Measurements from ENCODE around the gene SUMO4.

SUMO4 gene

GRCh38 chr6:149359440-149359839 lies 40.6 kb upstream of the SUMO4 start:
- TF ChIP-seq OSR1 (CRISPR knock-in tag; IDR thresholded peaks at IDR 0.05), result no peak
- TF ChIP-seq SNAI2 (CRISPR knock-in tag; IDR thresholded peaks at IDR 0.05), result no peak
- no peak for TF ChIP-seq ZC3H10 (CRISPR knock-in tag; IDR thresholded peaks at IDR 0.05)
- no peak for TF ChIP-seq POU6F1 (CRISPR knock-in tag; IDR thresholded peaks at IDR 0.05; ENCODE audit: borderline replicate concordance, low read depth)
- TF ChIP-seq ZFP30 (CRISPR knock-in tag; IDR thresholded peaks at IDR 0.05), result no peak
- ATAC-seq, result no peak

GRCh38 chr6:149360536-149360935 lies 39.5 kb upstream of the SUMO4 start:
- no peak for ATAC-seq
- TF ChIP-seq ZFP30 (CRISPR knock-in tag; IDR thresholded peaks at IDR 0.05) (no peak), ZC3H10 (CRISPR knock-in tag; IDR thresholded peaks at IDR 0.05) (no peak), ZNF565 (CRISPR knock-in tag; conservative IDR thresholded peaks at IDR 0.05; ENCODE audit: low read depth) (no peak), TCF4 (CRISPR knock-in tag; IDR thresholded peaks at IDR 0.05; ENCODE audit: borderline replicate concordance) (no peak), CSDC2 (CRISPR knock-in tag; IDR thresholded peaks at IDR 0.05) (no peak), TOX (CRISPR knock-in tag; IDR thresholded peaks at IDR 0.05; ENCODE audit: borderline replicate concordance) (no peak), ZNF8 (CRISPR knock-in tag; IDR thresholded peaks at IDR 0.05) (no peak), PATZ1 (CRISPR knock-in tag; IDR thresholded peaks at IDR 0.05; ENCODE audit: borderline replicate concordance) (no peak), OSR1 (CRISPR knock-in tag; IDR thresholded peaks at IDR 0.05) (no peak), ZFP3 (CRISPR knock-in tag; IDR thresholded peaks at IDR 0.05) (no peak), ARNTL (CRISPR knock-in tag; IDR thresholded peaks at IDR 0.05; ENCODE audit: borderline replicate concordance, low read depth) (no peak), BACH2 (CRISPR knock-in tag; IDR thresholded peaks at IDR 0.05; ENCODE audit: borderline replicate concordance) (no peak), SNAI2 (CRISPR knock-in tag; IDR thresholded peaks at IDR 0.05) (no peak), POU6F1 (CRISPR knock-in tag; IDR thresholded peaks at IDR 0.05; ENCODE audit: borderline replicate concordance, low read depth) (no peak), RARB (CRISPR knock-in tag; IDR thresholded peaks at IDR 0.05) (no peak), PPARA (CRISPR knock-in tag; IDR thresholded peaks at IDR 0.05; ENCODE audit: borderline replicate concordance) (no peak), ISL1 (CRISPR knock-in tag; IDR thresholded peaks at IDR 0.05) (no peak), ESRRG (CRISPR knock-in tag; IDR thresholded peaks at IDR 0.05) (no peak), ZNF70 (CRISPR knock-in tag; IDR thresholded peaks at IDR 0.05) (no peak), TSHZ2 (CRISPR knock-in tag; IDR thresholded peaks at IDR 0.05) (no peak)

- ATAC-seq, result no peak
- no peak for TF ChIP-seq ZC3H10 (CRISPR knock-in tag; IDR thresholded peaks at IDR 0.05)
- no peak for TF ChIP-seq GLIS3 (CRISPR knock-in tag; IDR thresholded peaks at IDR 0.05)
- TF ChIP-seq ZNF70 (CRISPR knock-in tag; IDR thresholded peaks at IDR 0.05), result no peak
- TF ChIP-seq CREB5 (CRISPR knock-in tag; IDR thresholded peaks at IDR 0.05; ENCODE audit: low read depth), result no peak
- TF ChIP-seq OSR1 (CRISPR knock-in tag; IDR thresholded peaks at IDR 0.05), result no peak
- TF ChIP-seq ZNF8 (CRISPR knock-in tag; IDR thresholded peaks at IDR 0.05), result no peak
- no peak for TF ChIP-seq CSDC2 (CRISPR knock-in tag; IDR thresholded peaks at IDR 0.05)
- no peak for TF ChIP-seq ISL1 (CRISPR knock-in tag; IDR thresholded peaks at IDR 0.05)
- TF ChIP-seq ARNTL (CRISPR knock-in tag; IDR thresholded peaks at IDR 0.05; ENCODE audit: borderline replicate concordance, low read depth), result no peak
These were observed 37.8 kb upstream of the SUMO4 start for GRCh38 chr6:149362289-149362688.

Data from SK-N-SH treated with all-trans-retinoic acid at 6 μM for 48 hours (cell line).